AG09309 (cell line): ENCODE data around the gene GALNT18.

Experiments used
- DNase-seq: peaks from one replicate; pipeline ENCODE4 v3.0.0-alpha.2; 2010; ENCODE audit warnings: low read depth
- H3K4me3 ChIP-seq: 2 replicates; pipeline ENCODE4 v1.5.1; 2011; ENCODE audit warnings: mild to moderate bottlenecking, low read depth, low read length, moderate library complexity; ENCODE audit not compliant: control insufficient read depth
- TF ChIP-seq, protein P1 (sequence below): IDR thresholded peaks from 2 replicates; pipeline ENCODE4 v1.5.1; 2011; ENCODE audit warnings: mild to moderate bottlenecking, low read depth, low read length, inconsistent platforms; ENCODE audit not compliant: insufficient read depth, control insufficient read depth; ENCODE audit errors: missing control alignments

GALNT18 gene

GRCh38 chr11:11499300-11499699, 122.5 kb downstream of the GALNT18 start:
- TF ChIP-seq, protein P1, sequence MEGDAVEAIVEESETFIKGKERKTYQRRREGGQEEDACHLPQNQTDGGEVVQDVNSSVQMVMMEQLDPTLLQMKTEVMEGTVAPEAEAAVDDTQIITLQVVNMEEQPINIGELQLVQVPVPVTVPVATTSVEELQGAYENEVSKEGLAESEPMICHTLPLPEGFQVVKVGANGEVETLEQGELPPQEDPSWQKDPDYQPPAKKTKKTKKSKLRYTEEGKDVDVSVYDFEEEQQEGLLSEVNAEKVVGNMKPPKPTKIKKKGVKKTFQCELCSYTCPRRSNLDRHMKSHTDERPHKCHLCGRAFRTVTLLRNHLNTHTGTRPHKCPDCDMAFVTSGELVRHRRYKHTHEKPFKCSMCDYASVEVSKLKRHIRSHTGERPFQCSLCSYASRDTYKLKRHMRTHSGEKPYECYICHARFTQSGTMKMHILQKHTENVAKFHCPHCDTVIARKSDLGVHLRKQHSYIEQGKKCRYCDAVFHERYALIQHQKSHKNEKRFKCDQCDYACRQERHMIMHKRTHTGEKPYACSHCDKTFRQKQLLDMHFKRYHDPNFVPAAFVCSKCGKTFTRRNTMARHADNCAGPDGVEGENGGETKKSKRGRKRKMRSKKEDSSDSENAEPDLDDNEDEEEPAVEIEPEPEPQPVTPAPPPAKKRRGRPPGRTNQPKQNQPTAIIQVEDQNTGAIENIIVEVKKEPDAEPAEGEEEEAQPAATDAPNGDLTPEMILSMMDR: no peak
- DNase-seq: no peak
- H3K4me3 ChIP-seq: no peak overlapping the region

DNA sequence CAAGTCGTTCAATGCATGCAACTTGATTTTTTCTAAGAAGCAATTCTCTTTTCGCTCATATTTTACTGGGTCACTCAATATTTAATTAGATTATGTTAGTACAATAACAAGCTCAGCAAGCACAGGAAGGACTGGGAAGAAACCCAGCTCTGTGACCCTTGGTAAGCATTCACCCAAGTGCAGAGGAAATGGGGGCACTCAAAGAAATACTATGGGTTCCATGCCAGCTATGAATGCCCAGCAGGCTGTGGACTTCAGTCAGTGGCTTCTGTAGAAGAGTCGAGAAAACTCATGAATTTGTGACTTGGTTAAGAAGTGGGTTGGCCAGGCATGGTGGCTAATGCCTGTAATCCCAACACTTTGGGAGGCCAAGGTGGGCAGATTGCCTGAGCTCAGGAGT, 123.6 kb downstream of the GALNT18 start:
- TF ChIP-seq, protein P1: no peak
- no peak overlapping the region for H3K4me3 ChIP-seq
- DNase-seq: no peak

DNA sequence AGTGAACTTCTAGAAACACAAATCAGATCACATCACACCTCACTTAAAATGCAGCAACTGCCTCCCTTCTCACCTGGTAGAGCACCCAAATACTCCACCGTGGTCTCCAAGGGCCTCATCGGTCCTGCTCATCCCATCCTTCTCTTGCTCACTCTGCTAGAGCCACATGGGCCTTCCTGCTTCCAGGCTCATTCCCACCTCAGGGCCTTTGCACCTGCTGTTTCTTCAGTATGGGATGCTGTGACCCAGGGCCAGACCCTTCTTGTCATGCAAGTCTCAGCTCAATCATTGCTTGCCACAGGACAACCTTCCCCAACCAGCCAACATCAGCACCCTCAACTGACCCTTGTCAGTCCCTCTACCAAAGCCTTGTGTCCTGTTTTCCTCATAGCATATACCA, 124.9 kb downstream of the GALNT18 start:
- TF ChIP-seq, protein P1: no peak
- no peak for DNase-seq
- H3K4me3 ChIP-seq: no peak overlapping the region

GRCh38 chr11:11494348-11494747, 127.5 kb downstream of the GALNT18 start:
- DNase-seq: no peak
- H3K4me3 ChIP-seq: no peak overlapping the region
- TF ChIP-seq, protein P1: no peak

DNA sequence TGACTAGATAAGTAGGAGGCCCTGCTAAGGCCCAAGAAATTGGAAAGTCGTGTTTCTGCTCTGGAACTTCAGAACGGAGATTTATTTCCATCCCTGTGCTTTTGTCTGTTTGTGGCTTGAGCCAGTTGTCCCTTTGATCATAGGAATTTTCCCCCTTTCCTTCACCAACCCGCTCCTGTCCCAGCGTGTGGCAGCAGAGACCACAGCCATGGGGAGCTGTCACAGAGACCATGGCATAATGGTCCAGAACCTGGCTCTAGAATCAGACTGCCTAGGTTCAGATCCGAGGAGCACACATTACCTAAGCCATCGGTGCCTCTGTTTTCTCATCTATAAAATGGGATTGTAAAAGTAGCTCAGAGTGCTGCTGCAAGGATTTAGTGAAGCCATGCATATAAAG, 128.1 kb downstream of the GALNT18 start:
- DNase-seq: no peak
- TF ChIP-seq, protein P1: no peak
- H3K4me3 ChIP-seq: no peak overlapping the region

- TF ChIP-seq, protein P1: no peak
- no peak overlapping the region for H3K4me3 ChIP-seq
- no peak for DNase-seq
Measured at GRCh38 chr11:11491589-11491988, 130.2 kb downstream of the GALNT18 start.

GRCh38 chr11:11491014-11491413, 130.8 kb downstream of the GALNT18 start:
- TF ChIP-seq, protein P1: no peak
- no peak for DNase-seq
- no peak overlapping the region for H3K4me3 ChIP-seq
